ENCODE measurements around the gene GRIK2. TPM values are rescaled to one million over a fixed set of nuclear protein-coding genes. Genes with fewer than 3 reads are reported as not detected.

GRIK2 gene
- total and polyA plus RNA-seq, 2 of the 4 experiments (the other 2 are of a cell fraction): 8.2 to 15.2 TPM

DNA sequence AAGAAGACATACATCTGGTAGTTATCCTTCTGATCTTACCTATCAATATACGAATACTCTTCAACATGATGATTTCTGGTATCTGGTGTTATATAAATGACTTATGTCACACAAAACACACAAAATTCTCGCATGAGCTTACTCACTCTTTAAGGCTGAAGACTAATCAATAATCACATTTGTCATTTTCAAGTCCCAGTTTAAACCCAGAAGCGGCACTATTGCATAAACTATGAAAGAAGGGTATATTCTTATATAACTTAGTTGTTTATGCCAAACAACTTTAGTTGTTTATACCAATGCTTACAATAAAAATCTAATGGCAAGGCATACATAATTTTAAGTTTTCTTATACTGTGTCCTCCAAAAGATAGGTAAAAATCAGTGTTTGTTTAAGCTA lies 293.1 kb downstream of the GRIK2 start:
- in situ Hi-C loops (cut with MboI; ENCODE audit: low sequenced_read_pairs): no loop called here

More for the DNA sequence above, 293.1 kb downstream of the GRIK2 start:
- H4K5ac ChIP-seq (ENCODE audit: low read depth, low read length): no peak overlapping the region
- H3K27me3 ChIP-seq (ENCODE audit: control insufficient read depth, insufficient read depth, low read length): no peaks in the 10 kb centered on the region
- H3K14ac ChIP-seq (replicated peaks; ENCODE audit: low read depth, low read length): no peak overlapping the region
- intact Hi-C loops (cut with micrococcal nuclease) (no loop called here), dilution Hi-C loops (cut with HindIII; ENCODE audit: low sequenced_read_pairs, unreplicated experiment) (no loop called here)
- no peak overlapping the region for H2BK15ac ChIP-seq (ENCODE audit: low read depth, low read length)
- no peaks in the 10 kb centered on the region for H3K79me1 ChIP-seq (ENCODE audit: low read depth in 1 of 2, low read length in 2 of 2)
- no peaks in the 10 kb centered on the region for H3K4me1 ChIP-seq (ENCODE audit: control insufficient read depth, insufficient read depth, low read length)
- no peaks in the 10 kb centered on the region for H3K9me3 ChIP-seq (ENCODE audit: control insufficient read depth, insufficient read depth, low read length)
- ChIA-PET CTCF (no interaction called here), POLR2A (ENCODE audit: unreplicated experiment) (no interaction called here)
- H4K8ac ChIP-seq (ENCODE audit: low read depth in 2 of 2, low read length in 2 of 2): no peak overlapping the region
- no peak overlapping the region for H3K4ac ChIP-seq (ENCODE audit: low read depth, low read length)
- no peak overlapping the region for H2AK5ac ChIP-seq (ENCODE audit: low read depth, low read length)
- no peak overlapping the region for H2AK9ac ChIP-seq (replicated peaks; ENCODE audit: low read depth, low read length, poor library complexity)
- H3K23ac ChIP-seq (ENCODE audit: low read depth, low read length): no peak overlapping the region
- no peak overlapping the region for H2BK120ac ChIP-seq (ENCODE audit: low read depth, low read length)
- no peak overlapping the region for H3K4me2 ChIP-seq (ENCODE audit: low read depth, low read length)
- DNase-seq (no peak), ATAC-seq (ENCODE audit: low read depth) (no peak)
- H3K9ac ChIP-seq (ENCODE audit: low read depth, low read length): no peak overlapping the region
- WGBS, 2 experiments (ENCODE audit: extremely low coverage in 2 of 2, insufficient read length in 1 of 2): no CpG with 5 or more reads among the region's 3 CpGs
- TF ChIP-seq RFX5 (IDR thresholded peaks at IDR 0.05; ENCODE audit: low read depth, low read length) (no peak), POLR2A (IDR thresholded peaks at IDR 0.05; ENCODE audit: low read depth, low read length) (no peak), RAD21 (IDR thresholded peaks at IDR 0.05; ENCODE audit: low read length) (no peak), ELK1 (IDR thresholded peaks at IDR 0.05; ENCODE audit: borderline replicate concordance, low read depth, low read length) (no peak), SMC3 (IDR thresholded peaks at IDR 0.05; ENCODE audit: low read depth, low read length) (no peak), RCOR1 (IDR thresholded peaks at IDR 0.05; ENCODE audit: insufficient replicate concordance, low read length) (no peak), BHLHE40 (IDR thresholded peaks at IDR 0.05; ENCODE audit: low read depth, low read length) (no peak), MAFK (IDR thresholded peaks at IDR 0.05; ENCODE audit: low read depth, low read length) (no peak), FOS (IDR thresholded peaks at IDR 0.05; ENCODE audit: low read depth, low read length) (no peak), MAZ (IDR thresholded peaks at IDR 0.05; ENCODE audit: borderline replicate concordance, low read depth, low read length) (no peak), CTCF (conservative IDR thresholded peaks at IDR 0.05; ENCODE audit: low read depth, low read length) (no peak), NFE2L2 (IDR thresholded peaks at IDR 0.05; ENCODE audit: low read depth, low read length) (no peak), MXI1 (IDR thresholded peaks at IDR 0.05; ENCODE audit: borderline replicate concordance, low read depth, low read length) (no peak), CEBPB (IDR thresholded peaks at IDR 0.05; ENCODE audit: low read depth, low read length) (no peak), CHD1 (IDR thresholded peaks at IDR 0.05; ENCODE audit: low read depth, low read length) (no peak)
- TF ChIP-seq, protein P1, sequence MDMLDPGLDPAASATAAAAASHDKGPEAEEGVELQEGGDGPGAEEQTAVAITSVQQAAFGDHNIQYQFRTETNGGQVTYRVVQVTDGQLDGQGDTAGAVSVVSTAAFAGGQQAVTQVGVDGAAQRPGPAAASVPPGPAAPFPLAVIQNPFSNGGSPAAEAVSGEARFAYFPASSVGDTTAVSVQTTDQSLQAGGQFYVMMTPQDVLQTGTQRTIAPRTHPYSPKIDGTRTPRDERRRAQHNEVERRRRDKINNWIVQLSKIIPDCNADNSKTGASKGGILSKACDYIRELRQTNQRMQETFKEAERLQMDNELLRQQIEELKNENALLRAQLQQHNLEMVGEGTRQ (IDR thresholded peaks at IDR 0.05; ENCODE audit: low read depth, low read length): no peak
- H2BK20ac ChIP-seq (ENCODE audit: low read depth, low read length): no peak overlapping the region
- H3K56ac ChIP-seq (ENCODE audit: extremely low read depth, insufficient read depth, low read length): no peak overlapping the region
- H3K27ac ChIP-seq (ENCODE audit: insufficient read depth, low read length): no peak overlapping the region
- H3K18ac ChIP-seq (ENCODE audit: low read depth, low read length): no peak overlapping the region
- BruUV-seq (replicated peaks): no TSS peak
- H4K20me1 ChIP-seq (ENCODE audit: insufficient read depth, low read length): no peaks in the 10 kb centered on the region
- no peak overlapping the region for H3K4me3 ChIP-seq (ENCODE audit: insufficient read depth, low read depth, low read length)
- no peak overlapping the region for H2BK5ac ChIP-seq (ENCODE audit: low read depth, low read length, poor library complexity, severe bottlenecking)
- no peaks in the 10 kb centered on the region for H3K36me3 ChIP-seq (ENCODE audit: control insufficient read depth, insufficient read depth, low read length)
- no peak overlapping the region for H2AFZ ChIP-seq (replicated peaks; ENCODE audit: low read length, poor library complexity)
- H3K9me1 ChIP-seq (ENCODE audit: insufficient read depth, low read length): no peaks in the 10 kb centered on the region
- H4K91ac ChIP-seq (ENCODE audit: insufficient read depth, low read depth, low read length): no peak overlapping the region

All from IMR-90 (cell line).